GM03348 (cell line): ENCODE results near the gene SPPL3.

ENCODE experiments used
- DNase-seq: peaks from one replicate; pipeline ENCODE4 v3.0.0; 2012; ENCODE audit warnings: low spot score

Gene SPPL3

DNA sequence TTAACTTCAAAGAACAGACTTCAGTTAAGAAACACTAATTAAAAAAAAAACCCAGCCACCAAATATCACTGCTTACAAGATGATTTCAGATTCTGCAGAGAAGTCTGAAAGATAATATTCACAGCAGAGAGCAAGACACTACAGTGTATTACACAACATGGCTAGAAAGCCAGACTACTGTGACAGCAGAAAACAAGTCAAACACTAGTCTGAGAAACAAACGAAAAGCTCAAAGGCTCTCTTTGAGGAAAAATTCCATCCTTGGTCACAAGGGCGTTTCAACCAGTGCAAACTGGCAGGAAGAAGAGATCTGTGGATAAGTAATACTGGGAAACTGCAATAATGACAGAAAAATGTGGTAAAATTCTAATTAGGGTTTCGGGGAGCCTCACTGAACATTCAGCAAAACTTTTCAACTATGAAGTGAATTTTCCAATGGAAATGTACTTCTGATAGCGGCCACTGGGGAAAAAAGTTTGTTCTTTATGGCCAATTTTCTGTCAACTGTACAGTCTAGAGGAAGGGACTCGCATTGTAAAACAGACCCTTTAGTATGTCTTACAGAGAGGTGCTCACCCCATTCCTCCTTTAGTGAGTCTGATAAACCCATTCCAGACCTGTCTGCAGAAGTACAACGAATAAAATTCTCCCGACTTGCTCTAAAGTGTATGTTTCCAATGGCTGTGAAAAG lies 128.2 kb downstream of the SPPL3 start:
- DNase-seq: no peak

DNA sequence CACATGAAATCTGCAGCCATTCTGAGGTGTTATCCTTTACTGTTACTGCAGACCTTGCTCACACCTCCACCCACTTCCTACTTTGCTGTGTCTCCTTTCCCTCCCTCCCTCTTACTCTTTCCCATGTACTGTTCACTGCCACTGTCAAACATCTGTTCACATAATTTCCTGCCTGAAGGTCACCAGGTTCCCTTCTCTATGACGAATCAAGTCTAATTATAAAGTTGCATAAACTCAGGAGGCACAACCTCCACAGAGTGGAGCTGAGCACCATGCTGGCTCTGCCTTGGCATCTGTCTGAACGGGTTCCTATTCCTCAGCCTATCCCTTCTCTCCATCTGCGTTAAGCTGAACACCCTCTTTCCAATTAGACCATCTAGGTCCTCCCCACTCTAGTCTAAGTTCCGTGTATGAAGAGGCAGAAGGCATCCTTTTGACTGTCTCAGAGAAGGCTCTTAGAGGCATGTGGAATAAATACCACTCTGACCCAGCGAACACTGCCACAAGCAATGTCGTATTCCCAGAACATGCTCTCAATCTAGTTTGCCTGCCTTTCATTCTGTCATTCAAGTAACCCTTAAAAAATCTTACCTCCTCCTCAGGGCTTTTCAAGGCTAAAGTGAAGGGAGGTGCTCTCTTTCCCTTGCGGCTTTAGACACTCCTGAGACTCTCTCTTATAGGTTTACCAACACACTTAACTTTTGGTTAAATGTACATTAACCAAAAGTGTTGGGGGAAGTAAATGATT lies 129.8 kb downstream of the SPPL3 start:
- no peak for DNase-seq

- DNase-seq: no peak
Measured at GRCh38 chr12:120771097-120771496, 133.1 kb downstream of the SPPL3 start.

GRCh38 chr12:120767071-120768024 lies 136.8 kb downstream of the SPPL3 start:
- no peak for DNase-seq

DNA sequence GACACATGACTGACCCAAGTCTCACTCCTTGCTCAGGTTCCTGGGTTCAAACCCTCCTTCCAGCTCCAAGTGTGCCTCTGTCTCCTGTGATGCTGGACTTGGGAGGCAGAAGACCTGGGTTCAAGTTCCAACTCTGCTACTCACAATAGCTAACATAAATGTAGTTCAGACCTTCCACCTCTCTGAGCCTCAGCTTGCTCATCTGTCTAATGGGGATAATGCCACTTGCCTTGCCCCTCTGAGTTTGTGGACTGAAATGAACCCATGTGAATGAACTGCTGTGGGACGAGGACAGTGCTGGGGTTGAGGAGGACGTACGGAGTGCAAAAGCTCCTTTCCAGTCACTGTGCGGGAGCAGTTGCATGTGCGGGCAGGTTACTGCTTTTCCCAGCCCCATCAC lies 137.6 kb downstream of the SPPL3 start:
- DNase-seq: no peak

DNA sequence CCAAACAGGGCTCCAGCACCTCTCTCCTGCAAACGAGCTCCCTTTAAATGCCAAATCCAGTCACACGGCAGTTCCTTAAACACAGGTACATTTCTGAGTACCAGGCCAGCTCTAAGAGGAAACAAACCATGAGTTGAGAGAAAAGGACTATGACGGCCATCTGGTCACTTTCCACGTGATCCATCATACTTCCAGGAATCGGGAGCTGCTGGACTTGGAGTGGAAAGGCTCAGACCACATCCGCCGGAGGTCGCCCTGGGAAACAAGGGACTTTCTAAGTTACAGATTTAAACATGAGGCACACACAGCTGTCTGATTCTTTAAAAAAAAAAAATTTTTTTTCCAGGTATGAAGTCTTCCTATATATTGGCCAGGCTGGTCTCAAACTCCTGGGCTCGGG lies 139.3 kb downstream of the SPPL3 start:
- no peak for DNase-seq

DNA sequence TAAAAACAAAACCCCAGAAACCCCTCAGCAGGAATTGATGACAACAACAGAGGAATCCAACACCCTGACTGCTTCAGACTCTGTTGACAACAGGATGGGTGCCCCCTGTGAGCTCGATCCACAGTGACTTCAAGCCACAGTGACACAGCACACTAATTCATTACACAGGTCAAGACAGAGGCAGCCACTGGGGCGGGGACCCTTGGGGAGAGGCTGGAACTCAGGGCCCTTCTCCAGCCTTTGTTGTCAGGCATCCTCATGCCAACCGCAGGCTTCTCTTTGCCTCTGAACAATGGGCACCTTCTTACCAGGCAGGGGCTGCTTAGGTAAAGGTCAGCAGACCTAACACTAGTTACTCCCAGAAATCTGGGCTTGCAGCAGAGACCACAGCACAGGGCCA lies 140.9 kb downstream of the SPPL3 start:
- DNase-seq: no peak

- no peak for DNase-seq
Measured at GRCh38 chr12:120762086-120762485, 142.1 kb downstream of the SPPL3 start.

- DNase-seq: no peak
Measured at GRCh38 chr12:120761519-120761934, 142.6 kb downstream of the SPPL3 start.

DNA sequence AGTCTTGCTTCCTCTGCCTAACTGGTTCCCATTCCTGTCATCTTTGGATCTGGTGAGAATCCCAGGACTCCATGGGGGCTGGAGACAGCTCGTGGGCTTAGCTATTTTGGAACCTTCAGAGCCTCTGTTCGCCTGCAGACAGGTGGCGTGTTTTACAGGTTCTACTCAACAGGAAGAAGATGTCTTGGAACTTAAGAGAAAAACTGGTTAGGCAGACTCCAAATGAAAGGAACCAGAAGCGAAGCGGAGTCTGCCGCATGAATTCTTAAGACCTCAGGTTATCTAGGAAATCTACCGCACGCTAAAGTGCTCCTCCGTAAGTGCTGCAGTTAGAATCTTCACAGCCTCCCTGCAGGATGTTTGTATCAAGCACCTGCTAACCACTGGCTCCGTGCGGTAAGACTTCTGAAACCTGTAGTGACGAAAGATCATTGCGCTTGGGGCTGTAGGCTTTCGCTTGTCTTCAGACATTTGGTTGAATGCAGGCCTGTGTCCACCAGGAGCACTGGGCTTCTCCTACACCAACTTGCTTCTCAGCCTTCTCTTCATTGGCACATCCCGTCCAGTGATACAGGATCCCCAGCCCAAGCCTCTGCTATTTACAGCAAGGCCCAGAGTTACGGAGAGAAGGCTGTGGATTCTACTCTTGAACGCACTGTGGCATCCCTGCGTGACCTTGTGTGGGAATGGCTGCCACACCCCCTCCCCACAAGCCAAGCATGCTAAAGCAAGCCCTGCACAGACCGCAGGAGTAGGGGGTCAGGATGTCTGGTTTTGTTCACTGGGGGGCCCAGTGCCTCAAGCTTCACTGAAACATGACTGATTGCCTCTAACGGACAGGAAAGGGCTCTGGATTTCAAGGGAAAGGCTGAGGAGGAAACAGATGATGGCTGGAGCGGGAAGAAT lies 143.6 kb downstream of the SPPL3 start:
- no peak for DNase-seq

DNA sequence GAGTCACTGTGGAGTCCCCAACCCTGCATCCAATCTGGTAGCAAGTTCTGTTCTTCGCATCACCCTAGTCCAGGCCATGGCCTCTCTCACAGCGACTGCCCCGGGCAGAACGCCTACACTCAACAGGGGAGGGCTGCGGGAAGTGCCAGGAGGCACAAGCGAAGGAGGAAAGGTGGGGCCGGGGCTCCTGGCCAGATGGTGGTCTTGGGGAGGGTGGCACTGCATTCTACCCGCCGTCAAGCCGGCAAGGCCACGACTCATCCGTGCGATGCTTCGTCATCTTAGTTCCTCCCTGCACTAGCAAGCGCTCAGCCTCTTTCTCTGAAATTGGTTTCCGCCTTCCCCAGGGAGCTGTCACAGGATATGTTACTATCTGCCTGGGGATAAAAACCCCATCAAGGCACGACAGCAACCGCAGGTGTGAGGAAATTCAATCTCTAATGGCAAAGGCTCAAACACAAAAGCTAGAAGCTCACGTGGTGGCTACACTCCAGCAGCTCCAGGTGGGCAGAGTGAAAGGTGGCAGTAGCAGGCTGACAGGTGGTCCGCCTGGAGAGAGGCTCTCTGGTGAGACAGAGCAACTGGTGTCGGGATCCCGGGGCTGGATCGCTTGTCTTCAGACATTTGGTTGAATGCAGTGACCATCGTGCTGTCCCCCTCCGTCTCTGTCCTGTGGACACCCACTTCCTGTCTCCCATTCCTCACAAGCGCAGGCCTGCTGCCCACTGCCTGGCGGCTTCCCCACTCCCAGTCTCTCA lies 144.4 kb downstream of the SPPL3 start:
- DNase-seq: no peak

DNA sequence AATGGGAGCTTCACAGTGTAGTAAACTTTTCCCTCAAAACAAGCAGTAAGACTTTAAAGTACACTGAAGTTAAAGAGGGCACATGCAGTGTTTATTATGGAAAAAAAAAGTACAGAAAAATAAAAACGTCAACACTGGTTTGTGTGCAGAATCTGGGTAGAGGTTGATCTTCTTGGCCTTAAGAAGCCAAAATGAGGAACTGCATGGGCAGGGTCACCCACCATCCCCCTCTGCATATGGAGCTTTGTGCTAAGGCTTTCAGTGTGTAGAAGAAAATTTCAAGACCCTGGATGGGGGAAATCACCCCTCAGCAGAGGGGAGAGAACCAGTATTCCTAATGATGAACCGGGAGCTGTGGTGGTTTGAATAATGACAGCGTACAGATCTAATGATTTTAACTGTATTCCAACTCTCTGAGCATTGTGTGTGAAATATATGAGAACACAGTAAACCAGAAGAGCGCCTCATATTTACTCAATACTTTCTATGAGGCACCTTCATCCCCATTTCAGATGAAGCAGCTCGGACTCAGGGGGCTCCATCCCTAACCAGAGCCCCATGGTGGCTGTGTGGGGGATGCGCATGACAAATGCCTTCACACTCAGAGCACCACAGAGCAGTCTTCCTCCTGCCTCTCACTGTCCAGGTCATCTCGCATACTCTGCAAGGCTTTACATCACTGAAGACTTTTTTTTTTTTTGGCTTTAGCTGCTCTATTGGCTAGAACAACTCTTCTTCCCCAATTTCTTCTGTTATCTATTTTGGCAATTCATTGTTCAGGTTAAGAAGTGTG lies 145.2 kb downstream of the SPPL3 start:
- no peak for DNase-seq

DNA sequence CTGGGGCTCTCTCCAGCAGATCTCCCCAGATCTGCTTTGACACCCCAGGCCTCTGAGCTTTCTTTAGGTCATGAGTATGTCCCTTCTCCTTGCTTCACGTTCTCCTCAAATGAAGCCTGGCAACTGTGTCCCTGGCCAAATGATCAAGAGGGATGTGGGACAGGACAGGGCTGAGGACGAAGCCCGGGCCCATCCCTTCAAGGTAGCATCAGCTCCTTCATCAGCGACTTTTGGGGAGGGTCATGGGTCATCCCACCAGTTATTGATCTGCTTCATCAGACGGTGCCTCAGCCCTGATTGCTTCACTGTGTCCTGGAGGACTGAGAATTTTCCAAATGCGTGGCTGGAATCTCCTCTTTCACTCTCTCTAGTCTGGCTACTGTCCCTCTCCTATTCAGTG lies 146.2 kb downstream of the SPPL3 start:
- DNase-seq: no peak

GRCh38 chr12:120757226-120757742 lies 146.9 kb downstream of the SPPL3 start:
- no peak for DNase-seq

DNA sequence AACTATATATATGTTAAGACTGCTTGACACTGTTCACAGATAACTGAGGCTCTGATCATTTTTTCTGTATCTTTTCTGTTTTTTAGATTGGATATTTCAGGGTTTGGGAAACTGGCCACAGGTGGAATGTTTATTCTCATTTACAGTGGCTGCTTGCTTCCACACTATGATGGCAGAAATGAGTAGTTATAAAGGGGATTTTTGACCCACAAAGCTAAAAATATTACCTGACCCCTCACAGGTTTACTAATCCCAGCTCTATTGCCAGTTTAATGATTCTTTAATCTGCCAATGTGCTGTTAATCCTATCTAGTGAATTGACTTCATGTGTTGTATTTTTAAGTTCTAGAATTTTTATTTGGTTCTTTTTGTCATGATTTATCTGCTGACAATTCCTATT lies 148.9 kb downstream of the SPPL3 start:
- no peak for DNase-seq

DNA sequence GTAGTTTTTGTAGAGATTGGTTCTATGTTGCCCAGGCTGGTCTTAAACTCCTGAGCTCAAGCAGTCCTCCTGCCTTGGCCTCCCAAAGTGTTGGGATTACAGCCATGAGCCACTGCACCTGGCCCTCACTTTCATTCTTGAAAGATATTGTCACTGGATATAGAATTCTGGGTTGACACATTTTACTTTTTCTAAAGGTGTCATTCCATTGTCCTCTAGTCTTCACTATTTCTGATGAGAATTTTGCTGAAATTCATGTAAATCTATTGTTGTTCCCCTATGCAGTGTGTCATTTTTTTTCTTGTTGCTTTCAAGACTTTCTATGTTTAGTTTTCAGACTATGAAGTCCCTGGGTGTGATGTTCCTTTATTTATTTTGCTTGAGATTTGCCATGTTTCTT lies 149.4 kb downstream of the SPPL3 start:
- no peak for DNase-seq

DNA sequence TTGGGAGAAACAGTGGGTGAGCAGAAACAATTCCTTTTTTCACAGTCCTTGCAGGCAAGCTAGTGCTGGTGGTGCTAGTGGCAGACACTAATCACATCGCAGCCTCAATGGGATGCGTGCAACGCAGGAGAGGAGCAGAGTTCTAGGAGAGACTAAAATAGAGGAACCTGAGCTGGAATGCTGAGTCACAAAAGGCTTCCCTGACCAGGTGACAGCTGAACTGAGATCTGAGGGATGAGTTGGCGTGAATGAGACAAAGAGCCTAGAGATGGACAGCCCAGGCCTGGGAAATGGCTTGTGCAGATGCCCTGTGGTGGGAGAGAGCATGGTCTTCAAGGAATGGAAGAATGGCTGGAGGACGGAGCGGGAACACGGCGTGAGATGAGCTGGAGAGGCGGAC lies 152.8 kb downstream of the SPPL3 start:
- no peak for DNase-seq

DNA sequence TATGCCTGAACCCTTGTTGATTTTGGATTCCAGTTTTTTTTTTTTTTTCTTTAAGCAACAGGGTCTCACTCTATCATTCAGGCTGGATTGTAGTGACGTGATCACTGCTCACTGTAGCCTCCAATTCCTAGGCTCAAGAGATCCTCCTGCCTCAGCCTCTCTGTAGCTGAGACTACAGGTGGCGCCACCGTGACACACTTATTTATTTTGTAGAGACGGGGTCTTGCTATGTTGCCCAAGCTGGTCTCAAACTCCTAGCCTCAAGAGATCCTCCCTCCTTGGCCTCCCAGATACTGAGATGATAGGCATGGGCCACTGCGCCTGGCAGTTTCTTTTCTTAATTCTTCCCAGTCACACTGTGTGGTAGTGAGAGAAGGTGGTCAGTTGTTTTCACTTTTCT lies 153.4 kb downstream of the SPPL3 start:
- no peak for DNase-seq

DNA sequence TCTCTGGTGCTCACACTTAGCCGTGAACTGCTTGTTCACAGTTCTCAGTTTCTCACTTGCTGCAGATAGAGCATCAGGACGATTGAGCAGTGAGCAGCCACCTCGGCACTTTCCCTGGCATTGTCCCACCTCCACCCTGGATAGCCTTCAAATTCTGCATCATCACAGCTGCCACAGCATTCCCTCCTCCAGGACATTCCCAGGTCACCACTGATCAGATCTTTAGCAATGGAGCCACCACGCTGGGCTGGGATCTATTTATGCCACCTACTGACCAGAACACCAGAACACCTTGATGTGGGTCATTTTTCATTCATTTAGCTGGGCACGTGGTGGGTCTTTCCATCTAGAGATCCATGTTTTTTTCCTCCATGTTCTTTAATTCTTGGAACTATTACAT lies 154.9 kb downstream of the SPPL3 start:
- DNase-seq: no peak

GRCh38 chr12:120748242-120748641 lies 155.9 kb downstream of the SPPL3 start:
- no peak for DNase-seq
